ENCODE results near the gene GPSM1. TPM values are rescaled to one million over a fixed set of nuclear protein-coding genes. Genes with fewer than 3 reads are reported as not detected.

GPSM1 gene
- total RNA-seq, 1 donor from 2014 or later, result 35.4 TPM

DNA sequence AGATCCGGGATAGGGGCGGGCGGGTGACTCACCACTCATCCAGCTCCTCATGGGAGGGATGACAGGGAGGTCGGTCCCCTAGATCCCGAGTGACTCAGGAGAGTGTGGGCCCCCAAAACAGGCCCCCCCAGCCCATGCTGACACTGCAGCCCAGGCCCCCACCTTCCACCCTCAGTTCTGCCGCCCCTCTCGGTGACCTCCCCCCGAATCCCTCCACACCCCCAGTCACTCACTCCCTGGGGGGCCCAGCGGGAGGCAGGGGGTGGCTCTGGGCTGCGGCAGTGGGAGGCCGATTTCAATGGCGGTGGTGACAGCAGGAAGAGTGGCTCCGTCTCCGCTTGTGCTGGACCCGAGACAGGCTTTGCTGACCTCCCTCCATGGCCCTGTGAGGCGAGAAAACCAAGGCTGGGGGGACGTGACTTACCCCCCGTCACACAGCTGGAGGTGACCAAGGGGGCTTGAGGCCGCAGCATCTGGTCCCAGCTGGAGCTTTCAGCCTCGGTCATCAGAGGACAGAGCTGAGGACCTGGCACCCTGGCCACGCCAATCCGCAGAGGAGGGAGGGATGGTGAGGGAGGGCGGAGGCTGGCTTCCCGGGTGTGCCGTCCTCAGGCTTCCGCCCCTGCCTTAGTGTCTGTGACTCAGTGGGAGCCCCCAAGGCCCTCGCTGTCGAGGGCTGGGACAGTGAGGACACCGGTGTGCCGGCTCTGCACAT, 9.0 kb downstream of the GPSM1 start:
- no peak overlapping the region for H3K27ac ChIP-seq
- no peak for DNase-seq (ENCODE audit: extremely low spot score in 2 of 2)
- TF ChIP-seq, protein P1, sequence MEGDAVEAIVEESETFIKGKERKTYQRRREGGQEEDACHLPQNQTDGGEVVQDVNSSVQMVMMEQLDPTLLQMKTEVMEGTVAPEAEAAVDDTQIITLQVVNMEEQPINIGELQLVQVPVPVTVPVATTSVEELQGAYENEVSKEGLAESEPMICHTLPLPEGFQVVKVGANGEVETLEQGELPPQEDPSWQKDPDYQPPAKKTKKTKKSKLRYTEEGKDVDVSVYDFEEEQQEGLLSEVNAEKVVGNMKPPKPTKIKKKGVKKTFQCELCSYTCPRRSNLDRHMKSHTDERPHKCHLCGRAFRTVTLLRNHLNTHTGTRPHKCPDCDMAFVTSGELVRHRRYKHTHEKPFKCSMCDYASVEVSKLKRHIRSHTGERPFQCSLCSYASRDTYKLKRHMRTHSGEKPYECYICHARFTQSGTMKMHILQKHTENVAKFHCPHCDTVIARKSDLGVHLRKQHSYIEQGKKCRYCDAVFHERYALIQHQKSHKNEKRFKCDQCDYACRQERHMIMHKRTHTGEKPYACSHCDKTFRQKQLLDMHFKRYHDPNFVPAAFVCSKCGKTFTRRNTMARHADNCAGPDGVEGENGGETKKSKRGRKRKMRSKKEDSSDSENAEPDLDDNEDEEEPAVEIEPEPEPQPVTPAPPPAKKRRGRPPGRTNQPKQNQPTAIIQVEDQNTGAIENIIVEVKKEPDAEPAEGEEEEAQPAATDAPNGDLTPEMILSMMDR (IDR thresholded peaks at IDR 0.05), result no peak
- TF ChIP-seq POLR2A (IDR thresholded peaks at IDR 0.05), result no peak
- no peak for TF ChIP-seq POLR2AphosphoS5 (IDR thresholded peaks at IDR 0.05; ENCODE audit: insufficient read depth in 1 of 2, low read depth in 1 of 2)
- H3K9me3 ChIP-seq, result no peaks in the 10 kb centered on the region
- H3K4me1 ChIP-seq, result no peaks in the 10 kb centered on the region
- H3K4me3 ChIP-seq, result no peak overlapping the region
- intact Hi-C loops (cut with DNase I), result no loop called here
- no peaks in the 10 kb centered on the region for H3K27me3 ChIP-seq
- peaks cover 0 to 7% of the 10 kb centered on the region in 2 donors for H3K36me3 ChIP-seq

DNA sequence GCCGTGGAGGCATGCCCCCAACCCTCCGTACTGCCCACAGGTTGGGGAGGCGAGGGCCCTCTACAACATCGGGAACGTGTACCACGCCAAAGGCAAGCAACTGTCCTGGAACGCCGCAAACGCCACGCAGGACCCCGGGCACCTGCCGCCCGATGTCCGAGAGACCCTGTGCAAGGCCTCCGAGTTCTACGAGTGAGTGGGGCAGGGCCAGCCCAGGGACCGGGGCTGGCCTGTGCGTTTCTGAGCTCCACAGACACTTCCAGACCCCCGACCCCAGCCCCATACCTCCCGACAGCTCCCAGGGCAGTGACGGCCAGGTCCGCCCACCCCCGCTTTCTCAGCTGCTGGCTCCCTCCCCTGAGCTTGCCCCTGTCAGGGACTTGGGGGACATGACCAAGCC, 9.5 kb downstream of the GPSM1 start:
- peaks cover 0 to 7% of the 10 kb centered on the region in 2 donors for H3K36me3 ChIP-seq
- no peak overlapping the region for H3K27ac ChIP-seq
- no peak for DNase-seq (ENCODE audit: extremely low spot score in 2 of 2)

DNA sequence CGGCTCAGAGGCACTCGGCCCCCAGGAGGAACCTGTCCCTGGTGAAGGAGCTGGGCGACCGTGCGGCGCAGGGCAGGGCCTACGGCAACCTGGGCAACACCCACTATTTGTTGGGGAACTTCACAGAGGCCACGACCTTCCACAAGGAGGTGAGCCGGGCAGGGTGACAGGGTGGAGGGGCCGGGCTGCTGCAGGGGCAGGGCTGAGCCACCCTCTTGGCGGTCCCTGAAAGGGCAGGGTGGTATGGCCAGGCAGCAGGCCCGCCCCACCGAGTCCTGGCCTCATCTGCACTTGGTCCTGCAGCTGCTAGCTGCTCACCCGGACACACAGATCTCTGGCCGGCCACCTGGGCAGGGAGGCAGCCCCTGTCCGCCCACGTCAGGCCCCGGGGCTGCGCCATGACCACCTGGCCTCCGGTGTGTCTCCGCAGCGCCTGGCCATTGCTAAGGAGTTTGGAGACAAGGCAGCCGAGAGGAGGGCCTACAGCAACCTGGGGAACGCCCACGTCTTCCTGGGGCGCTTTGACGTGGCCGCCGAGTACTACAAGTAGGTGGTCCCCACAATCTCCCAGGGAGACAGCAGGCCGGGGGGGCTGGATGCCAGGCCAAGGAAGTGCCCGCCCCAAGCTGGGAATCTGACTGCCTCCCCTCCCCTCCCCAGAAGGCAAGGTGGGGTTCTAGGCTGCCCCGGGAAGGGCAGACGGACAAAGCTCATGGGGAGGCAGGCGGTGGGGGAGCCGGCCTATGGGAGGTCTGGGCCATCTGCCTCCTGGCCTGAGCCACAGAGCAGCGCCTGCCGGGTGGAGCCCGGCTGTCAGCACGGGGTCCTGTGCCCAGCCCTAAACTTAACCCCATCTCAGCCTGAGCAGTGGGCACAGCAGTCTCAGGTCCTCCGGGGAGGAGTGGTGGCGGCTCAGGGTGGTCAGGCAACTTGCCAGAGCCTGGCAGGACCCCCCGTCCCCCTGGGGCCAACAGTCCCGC, 10.4 kb downstream of the GPSM1 start:
- Histone ChIP-seq H3K4me3 (no peak overlapping the region), H3K9me3 (no peaks in the 10 kb centered on the region), H3K36me3 (peaks cover 0 to 7% of the 10 kb centered on the region in 2 donors), H3K27ac (no peak overlapping the region), H3K27me3 (no peaks in the 10 kb centered on the region), H3K4me1 (peaks cover 9% of the 10 kb centered on the region)
- intact Hi-C loops (cut with DNase I), result no loop called here
- TF ChIP-seq POLR2AphosphoS5 (IDR thresholded peaks at IDR 0.05; ENCODE audit: insufficient read depth in 1 of 2, low read depth in 1 of 2), result no peak
- TF ChIP-seq, protein P1 (IDR thresholded peaks at IDR 0.05), result no peak
- TF ChIP-seq POLR2A (IDR thresholded peaks at IDR 0.05), result no peak
- DNase-seq (ENCODE audit: extremely low spot score in 2 of 2), result no peak

More for the DNA sequence above, 9.5 kb downstream of the GPSM1 start:
- intact Hi-C loops (cut with DNase I), result no loop called here
- Histone ChIP-seq H3K9me3 (no peaks in the 10 kb centered on the region), H3K27me3 (no peaks in the 10 kb centered on the region), H3K4me1 (peaks cover under 1% of the 10 kb centered on the region), H3K4me3 (no peak overlapping the region)
- TF ChIP-seq POLR2AphosphoS5 (IDR thresholded peaks at IDR 0.05; ENCODE audit: insufficient read depth in 1 of 2, low read depth in 1 of 2) (no peak), POLR2A (IDR thresholded peaks at IDR 0.05) (no peak)
- TF ChIP-seq, protein P1 (IDR thresholded peaks at IDR 0.05), result no peak

DNA sequence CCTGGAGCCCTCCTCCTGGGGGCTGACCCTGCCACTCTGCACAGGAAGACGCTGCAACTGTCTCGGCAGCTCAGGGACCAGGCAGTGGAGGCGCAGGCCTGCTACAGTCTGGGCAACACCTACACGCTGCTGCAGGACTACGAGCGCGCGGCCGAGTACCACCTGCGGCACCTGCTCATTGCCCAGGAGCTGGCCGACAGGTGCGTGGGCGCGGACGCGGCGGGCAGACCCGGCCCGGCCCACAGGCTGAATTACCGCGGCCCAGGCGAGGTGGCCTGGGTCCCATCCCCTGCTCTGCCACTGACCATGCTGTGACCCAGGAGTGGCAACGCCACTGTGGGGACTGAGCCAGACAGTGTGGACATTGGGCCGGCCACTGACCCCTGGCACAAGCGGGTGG, 11.2 kb downstream of the GPSM1 start:
- intact Hi-C loops (cut with DNase I), result no loop called here

More for the DNA sequence above, 11.2 kb downstream of the GPSM1 start:
- Histone ChIP-seq H3K4me1 (peaks cover 14% of the 10 kb centered on the region), H3K36me3 (peaks cover 0 to 7% of the 10 kb centered on the region in 2 donors), H3K9me3 (no peaks in the 10 kb centered on the region), H3K27ac (no peak overlapping the region), H3K27me3 (no peaks in the 10 kb centered on the region), H3K4me3 (no peak overlapping the region)
- no peak for DNase-seq (ENCODE audit: extremely low spot score in 2 of 2)
- TF ChIP-seq, protein P1 (IDR thresholded peaks at IDR 0.05), result no peak
- no peak for TF ChIP-seq POLR2A (IDR thresholded peaks at IDR 0.05)
- TF ChIP-seq POLR2AphosphoS5 (IDR thresholded peaks at IDR 0.05; ENCODE audit: insufficient read depth in 1 of 2, low read depth in 1 of 2), result no peak
